ENCODE measurements around the gene RAB39A.

GRCh38 chr11:107882095-107882820 lies 46.0 kb upstream of the RAB39A start:
- TF ChIP-seq CTCF (IDR thresholded peaks at IDR 0.05) (no peak), ZFX (IDR thresholded peaks at IDR 0.05; ENCODE audit: borderline replicate concordance) (no peak)

Data from 22Rv1 (cell line).